ENCODE measurements around the gene FOSL2.
A peak's percentile ranks its signal among the peaks of the same experiment; 100 is the strongest.
"Not testable (repeated sequence)": the region's sequence is repeated elsewhere in the genome, so short reads cannot be mapped to it uniquely, and the experiment has no call there.

Gene FOSL2

DNA sequence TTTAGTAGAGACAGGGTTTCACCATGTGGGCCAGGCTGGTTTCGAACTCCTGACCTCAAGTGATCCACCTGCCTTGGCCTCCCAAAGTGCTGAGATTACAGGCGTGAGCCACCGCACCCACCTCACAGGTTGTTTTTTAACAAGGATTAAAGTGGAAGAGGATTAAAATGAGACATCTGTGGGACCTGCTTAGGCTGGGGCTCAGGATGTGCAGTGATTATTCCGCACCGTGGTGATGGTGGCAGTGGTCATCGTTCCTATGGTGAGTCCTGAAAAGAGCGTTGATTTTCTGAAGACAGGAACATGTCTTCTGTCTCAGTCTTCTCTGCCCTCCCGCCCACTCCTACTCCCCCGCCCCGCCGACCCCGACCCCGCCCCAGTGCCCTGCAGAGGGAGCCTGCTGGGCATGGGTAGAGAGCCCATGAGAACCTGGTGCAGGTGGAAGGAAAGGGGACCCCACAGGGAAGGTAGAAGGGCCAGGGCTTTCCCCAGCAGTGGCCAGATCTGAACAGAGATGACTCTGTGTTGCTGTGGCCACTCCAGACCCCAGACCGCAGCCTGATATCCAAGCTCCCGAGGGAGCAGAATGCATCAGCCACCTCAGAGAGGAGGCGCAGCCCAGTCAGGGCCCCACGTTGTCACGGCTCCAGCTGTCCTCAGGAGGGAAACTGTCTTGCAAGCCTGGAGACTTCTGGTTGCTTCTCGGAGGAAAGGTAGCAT, 34.5 kb upstream of the FOSL2 start:
- DNase-seq = no peak

DNA sequence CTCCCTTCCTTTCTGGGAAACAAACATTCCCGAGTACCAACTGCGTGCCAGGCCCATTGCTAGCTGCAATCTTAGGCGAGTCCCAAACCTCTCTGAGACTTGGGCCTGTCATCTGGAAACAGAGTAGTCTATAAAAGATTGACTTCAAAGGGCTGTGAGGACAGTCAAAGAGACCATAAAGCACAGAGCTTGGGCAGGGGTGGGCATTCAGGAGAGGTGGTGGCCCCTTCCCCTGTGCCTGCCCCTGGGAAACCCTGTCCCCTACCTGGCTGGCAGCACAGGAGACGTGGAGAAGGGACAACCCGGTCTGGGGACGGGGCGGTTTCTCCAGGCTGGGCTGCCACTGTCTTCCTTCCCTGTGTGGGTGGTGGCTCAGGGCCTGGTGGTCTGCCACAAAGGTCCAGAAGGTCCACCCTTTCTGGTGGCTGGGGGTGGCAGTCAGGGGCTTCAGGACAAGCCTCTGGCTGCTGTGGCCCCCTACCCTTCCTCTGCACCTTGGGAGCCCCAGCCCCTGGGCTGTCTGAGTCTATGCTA, 33.9 kb upstream of the FOSL2 start:
- DNase-seq = no peak

- peak; percentile 76 for DNase-seq
These were observed 33.2 kb upstream of the FOSL2 start for GRCh38 chr2:28359222-28360057.

DNA sequence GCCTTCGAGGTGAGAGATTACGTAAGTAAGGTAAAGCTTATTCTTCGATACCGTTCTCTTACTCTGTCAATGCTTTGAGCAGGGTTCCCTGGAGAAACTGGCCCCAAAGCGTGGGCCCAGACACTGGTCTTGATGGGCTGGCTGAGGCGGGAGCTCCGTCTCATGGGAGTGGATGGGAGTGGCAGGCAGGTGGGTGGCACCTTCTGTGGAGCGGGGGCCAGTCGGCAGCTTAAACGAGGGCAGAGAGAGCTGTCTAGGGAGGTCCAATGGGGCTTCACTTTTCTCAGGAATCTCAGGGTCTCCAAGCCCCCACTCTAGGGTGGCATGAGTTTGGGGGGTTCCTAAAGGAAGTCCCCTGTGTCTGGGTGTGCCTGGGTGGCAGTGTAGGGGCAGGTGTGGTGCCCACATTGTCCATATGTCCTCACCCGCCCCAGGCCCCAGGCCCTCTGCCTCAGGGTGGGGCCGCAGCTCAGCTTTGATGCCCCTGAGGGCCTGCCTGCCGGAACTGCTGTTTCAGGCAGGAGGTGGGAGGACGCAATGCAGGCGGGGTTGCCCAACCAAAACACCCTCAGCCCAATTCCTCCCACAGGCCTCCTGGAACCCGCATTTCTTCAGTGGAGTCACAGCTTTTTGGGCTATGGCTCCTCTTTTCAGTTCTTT, 32.5 kb upstream of the FOSL2 start:
- DNase-seq = no peak

DNA sequence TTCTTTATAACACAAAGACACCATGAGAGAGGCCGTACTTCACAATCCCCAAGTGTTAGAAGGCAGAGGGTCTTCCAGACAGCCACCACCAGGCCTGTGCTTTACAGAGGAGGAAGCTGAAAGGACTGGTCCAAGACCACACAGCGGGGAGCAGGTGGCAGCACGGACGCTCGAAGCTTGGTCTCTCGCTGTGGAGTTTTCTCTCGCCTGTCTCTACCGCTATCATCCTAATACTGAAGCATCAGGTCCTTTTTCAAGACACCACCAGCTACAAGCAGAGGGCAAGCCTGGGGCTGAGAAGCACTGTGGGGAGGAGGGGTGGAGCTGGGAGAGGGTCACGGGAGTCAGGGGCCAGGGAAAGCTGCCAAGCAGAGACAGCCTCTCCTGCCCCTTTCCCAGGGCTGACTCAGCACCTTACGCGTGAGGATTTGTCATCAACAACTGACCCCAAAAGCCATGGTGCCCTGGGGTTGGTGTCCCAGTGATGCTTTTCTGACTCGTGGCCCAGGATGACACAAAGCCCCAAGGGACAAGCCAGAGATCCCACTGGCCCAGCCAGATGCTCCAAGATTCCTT, 31.9 kb upstream of the FOSL2 start:
- no peak for DNase-seq

DNA sequence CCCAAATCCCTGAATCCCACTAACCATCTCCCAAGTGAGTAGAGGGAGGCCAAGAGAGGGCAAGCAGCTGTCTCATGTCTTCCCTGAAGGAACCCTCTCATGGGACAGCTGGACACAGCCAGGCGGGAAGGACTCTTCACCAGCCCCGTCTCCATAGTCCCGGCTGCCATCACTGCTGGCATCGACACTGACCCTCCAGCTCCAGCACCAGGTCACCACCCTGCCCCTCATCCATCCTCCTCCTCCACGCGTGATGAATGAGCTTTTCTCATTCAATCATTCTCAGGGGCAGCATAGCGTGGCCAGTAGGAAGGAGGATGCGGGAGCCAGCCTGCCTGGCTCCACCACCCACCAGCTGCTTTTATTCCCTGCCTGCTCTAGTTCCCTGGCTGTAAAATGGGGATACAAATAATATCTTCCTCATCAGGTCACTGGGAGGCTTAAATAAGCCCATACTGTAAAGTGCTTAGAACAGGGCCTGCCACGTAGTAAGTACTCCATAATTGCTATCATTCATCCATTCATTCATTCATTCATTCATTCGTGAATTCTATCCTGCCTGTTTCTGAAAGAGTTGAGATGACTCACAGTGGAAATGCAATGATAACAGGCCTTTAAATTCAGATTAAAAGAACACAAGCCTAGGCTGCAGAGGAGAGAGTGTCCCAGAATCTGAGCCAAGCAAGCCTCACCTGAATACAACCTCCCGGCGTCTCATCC, 30.5 kb upstream of the FOSL2 start:
- DNase-seq = no peak

DNA sequence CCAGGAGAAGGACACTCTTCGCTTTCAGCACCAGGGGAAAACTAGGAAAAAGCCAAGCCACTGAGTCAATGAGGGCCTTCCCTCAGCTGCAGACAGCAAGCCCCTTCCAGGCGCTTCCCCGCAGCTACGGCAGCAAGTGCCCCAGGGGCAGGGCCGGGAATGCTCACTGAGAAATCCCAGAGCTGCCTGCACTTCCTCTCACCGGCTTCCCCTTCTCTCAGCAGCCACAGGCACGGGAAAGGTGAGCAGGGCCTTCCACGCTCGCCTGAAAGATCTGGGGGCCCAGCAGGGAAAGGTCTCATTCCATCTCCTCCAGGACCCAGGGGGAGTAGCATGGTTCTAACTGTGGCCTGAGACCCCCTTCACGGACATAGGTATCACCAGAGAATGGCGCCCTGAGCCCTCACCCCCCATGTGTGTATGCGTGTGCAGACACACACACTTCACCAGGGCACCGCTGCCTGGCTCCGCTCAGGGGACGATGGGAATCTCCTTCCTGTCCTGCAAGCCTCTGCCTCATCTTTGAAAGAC, 29.6 kb upstream of the FOSL2 start:
- DNase-seq = no peak

DNA sequence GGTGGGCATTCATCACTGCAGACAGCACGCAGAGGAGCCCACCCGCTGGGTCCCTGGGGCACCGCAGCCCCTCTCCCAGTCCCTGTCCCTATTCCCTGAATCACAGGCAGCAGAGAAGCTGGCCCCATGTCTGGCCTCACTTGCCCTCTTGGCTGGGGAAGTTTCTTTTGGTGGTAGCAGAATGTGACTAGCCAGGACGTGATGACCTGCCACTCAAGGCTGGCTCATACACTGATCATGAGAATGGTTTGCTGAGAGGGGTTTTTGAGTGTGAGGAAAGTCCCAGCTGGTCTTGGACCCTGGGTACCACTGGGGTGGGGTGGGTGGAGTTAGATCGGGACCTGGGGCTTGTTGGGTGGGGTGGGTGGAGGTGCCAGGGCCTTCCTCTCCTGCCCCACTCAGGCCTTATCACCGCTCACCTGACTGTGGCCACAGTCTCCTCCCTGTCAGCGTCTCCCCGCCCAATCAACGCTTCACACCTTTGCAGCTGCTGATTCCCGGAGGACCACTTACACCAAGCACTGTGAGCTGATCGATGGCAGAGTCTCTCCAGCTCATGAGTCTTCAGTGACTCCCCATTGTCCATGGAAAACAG, 28.9 kb upstream of the FOSL2 start:
- DNase-seq = no peak

DNA sequence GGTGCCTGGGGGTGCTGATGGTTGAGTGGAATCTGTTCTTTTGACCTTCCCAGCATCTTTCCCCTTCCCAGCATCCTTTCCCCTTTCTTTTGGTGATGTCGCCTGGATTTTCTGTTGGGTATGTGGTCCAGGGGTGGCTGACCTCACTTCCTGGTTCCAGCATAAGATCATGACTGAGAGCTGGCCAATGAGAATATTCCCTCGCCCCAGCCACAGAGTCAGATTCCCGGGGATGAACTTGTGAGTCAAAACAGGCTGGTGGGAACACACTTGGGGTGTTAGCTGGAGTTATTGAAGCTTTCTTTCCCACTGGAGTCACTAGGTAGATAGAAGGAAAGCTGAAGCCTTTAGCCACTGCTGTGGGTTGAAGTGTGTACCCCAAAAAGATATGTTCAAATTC, 28.0 kb upstream of the FOSL2 start:
- no peak for DNase-seq

- DNase-seq = no peak
These were observed 27.5 kb upstream of the FOSL2 start for GRCh38 chr2:28365158-28365557.

GRCh38 chr2:28366149-28366495, 26.5 kb upstream of the FOSL2 start:
- no peak for DNase-seq

DNA sequence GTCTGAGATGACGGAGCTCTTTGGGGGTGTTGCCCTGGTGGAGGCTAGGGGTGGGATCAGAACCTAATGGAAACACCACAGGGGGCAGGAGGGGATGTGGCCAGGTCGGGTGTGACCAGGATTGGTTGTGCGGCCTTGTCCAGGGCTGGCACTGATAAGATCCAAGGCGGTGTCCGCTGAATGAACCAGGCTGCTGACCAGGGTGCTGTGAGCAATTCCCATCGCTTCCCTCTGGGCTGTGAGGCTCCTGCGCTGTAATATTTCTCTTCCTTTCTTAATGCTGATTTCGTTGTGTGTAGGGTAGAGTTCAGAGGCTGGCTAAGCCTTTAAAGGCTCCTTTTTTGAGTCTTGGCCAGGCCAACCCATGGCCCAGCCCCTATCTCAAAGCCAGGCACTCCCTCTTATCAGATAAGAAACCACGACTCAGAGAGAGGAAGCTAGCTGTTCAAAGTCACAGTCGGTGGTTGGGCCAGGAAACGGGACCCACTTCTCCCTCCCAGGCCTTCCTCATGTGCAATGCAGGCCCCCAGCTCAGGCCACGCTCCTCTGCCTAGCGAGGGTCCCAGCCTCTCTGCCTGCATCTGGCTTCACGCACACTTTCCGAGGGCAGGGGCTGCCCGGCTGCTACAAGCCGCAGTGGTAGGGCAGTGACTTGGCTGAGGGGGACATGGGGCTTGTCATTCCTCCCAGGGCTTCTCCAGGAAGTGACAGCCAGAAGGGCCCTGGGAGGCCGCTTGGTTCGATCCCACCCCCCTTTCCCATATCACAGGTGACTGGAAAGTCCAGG, 26.0 kb upstream of the FOSL2 start:
- DNase-seq = peak; percentile 43

DNA sequence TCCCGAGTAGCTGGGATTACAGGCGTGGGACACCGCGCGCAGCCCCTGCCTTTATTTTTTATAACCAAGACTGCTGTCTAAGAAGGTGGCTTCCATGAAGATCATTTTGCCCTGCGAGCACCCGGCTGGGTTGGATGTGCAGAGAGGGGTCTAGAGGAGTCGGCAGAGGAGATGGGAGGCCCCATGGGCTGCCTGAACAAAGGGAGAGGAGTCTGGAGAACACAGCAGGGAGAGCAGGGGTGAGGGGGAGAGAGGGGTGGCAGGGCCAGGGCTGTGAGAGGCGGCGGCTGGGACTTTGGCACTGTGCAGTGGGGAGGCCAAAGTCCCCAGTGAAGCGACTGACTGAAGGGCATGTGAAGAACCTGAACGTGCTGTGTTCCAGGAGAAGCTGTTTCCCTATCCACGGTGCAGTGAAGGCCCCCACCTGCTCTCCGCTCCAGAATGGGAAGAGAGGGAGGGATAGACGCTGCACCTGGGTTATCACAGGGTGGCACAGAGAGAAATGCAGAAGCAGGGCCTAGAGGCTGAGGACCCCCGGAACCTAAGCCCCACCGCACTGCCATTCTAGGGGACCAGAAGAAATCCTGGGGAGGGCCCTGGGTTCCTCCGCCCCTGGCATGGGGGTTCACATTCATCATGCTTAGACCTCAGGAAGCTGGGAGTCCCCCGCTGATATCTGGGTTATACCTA, 24.8 kb upstream of the FOSL2 start:
- no peak for DNase-seq

DNA sequence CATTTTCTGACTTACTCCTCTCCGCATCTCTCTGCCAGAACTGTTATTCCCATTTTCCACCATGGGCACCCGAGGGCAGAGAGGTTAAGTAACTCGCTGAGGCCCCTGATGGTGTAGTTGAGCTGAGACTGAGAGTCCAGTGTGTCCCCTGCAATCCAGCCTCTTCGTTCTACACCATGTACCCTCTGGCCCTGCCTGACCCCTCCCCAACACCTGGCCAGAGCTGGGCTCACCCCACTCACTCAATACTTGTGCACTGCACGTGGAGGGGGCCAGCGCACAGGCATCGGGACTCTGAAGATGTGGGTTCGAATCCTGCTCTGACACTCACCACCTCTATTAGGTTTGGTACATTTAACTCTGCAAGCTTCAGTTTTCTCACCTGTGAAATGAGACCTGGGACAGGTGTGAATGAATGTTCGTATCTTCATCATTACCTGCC, 24.3 kb upstream of the FOSL2 start:
- DNase-seq = no peak

DNA sequence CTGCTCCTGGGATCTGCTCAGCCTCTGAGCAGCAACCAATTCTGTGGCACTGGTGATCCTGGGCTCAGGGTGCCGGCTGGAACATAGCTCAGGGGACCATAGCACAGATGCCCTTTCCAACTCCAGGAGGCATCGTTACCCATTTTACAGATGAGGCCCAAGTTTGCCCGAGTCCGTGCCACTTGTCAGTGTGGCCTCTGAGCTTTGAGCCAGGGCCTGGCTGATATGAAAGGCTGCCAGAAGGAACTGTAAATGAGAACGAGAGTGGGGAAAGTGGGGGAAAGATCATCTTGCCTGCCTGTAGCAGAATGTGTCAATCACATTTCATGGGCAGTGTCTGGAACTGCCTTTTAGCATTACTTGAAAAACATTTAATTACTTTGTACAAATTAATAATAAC, 23.3 kb upstream of the FOSL2 start:
- DNase-seq = no peak

DNA sequence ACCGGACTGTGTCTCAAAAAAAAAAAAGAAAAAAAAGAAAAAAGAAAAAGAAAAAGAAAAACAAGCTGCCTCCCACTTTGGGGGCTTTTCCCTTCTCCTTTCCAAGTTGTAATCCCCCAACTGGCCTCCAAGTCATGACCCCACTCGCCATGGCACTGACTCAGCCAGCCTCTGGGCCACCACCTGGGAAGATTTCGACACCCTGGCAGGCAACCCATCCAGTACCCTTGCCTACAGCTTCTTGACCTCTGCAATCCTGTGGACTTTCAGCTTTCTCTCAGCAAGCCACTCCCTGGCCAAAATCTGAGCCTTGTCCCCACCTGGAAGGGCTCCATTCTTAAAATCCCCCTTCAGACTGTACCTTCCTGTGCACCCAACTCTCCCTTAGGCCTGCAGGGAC, 22.3 kb upstream of the FOSL2 start:
- DNase-seq = no peak

DNA sequence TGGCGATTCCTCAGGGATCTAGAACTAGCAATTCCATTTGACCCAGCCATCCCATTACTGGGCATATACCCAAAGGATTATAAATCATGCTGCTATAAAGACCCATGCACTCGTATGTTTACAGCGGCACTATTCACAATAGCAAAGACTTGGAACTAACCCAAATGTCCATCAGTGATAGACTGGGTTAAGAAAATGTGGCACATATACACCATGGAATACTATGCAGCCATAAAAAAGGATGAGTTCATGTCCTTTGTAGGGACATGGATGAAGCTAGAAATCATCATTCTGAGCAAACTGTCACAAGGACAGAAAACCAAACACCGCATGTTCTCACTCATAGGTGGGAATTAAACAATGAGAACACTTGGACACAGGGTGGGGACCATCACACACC, 20.9 kb upstream of the FOSL2 start:
- DNase-seq = not testable (repeated sequence)

GRCh38 chr2:28373854-28374253, 18.8 kb upstream of the FOSL2 start:
- DNase-seq = no peak

DNA sequence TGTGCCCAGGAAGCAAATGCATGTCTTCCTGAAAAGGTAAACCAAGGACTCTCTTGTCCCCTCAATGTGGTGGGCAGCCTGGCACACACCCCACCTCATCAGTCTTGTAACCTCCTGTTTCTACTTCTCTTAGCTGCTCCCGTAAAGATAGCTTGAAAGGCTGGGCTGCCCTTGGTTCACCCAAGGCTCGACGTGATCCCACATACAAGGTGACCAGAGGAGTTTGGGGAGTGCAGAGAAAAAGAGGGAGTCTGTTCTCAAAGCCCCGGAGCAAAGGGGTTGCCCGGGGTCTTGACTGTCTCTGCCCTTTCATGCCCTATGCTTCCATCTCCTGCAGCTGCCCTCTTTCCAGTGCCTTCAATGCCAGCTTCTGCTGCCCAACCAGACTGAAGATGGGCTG, 18.3 kb upstream of the FOSL2 start:
- DNase-seq = no peak

DNA sequence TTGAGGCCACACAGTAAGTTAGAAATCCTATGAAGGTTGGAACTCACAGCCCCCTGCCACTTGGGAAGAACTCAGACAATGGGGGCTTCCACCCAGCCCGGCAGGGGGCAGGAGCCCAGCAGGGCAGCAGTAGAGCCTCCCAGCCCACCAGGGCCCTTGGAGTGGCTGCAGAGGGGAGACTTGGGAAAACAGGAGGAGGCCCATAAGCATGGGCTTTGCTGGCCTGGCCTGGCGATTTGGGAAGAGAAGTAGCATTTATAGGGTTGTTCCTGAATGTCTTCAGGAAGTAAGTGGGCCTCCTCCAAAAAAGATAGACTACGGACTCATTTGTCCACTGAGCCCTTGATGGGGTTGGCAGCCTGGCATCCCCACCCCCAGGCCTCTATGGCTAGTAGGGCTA, 17.4 kb upstream of the FOSL2 start:
- DNase-seq = no peak
